HepG2 (cell line): ENCODE data around the gene CAMKMT. TPM values are rescaled to one million over a fixed set of nuclear protein-coding genes. Genes with fewer than 3 reads are reported as not detected.
A peak's percentile ranks its signal among the peaks of the same experiment; 100 is the strongest.

ENCODE experiments used
- ARNT ChIP-seq: fragments of 450-650 bp; IDR thresholded peaks from 2 replicates; pipeline ENCODE4 v1.6.1; 2017
- EZH2 ChIP-seq: conservative IDR thresholded peaks from 2 replicates; pipeline ENCODE4 v1.6.1; 2012; ENCODE audit warnings: mild to moderate bottlenecking, low read depth, low read length, moderate library complexity
- FOXO4 ChIP-seq: sonication (generic); formaldehyde crosslinking; conservative IDR thresholded peaks from 2 replicates; pipeline ENCODE4 v1.8.1; 2023; ENCODE audit warnings: missing genetic modification reagents
- HDAC2 ChIP-seq: sonication (generic); formaldehyde crosslinking; IDR thresholded peaks from 2 replicates; pipeline ENCODE4 v1.4.0; 2020; ENCODE audit warnings: missing genetic modification reagents
- HOXA9 ChIP-seq: sonication (generic); formaldehyde crosslinking; IDR thresholded peaks from 2 replicates; pipeline ENCODE4 v1.8.1; 2022; ENCODE audit warnings: missing genetic modification reagents, mild to moderate bottlenecking, moderate library complexity, borderline replicate concordance
- KDM2A ChIP-seq: sonication (generic); formaldehyde crosslinking; IDR thresholded peaks from 2 replicates; pipeline ENCODE4 v1.4.0; 2020; ENCODE audit warnings: low read depth, missing genetic modification reagents, borderline replicate concordance
- MAF1 ChIP-seq: sonication (generic); formaldehyde crosslinking; IDR thresholded peaks from 2 replicates; pipeline ENCODE4 v1.5.0; 2020; ENCODE audit warnings: missing genetic modification reagents, borderline replicate concordance
- MYPOP ChIP-seq: sonication (generic); formaldehyde crosslinking; IDR thresholded peaks from 2 replicates; pipeline ENCODE4 v1.8.1; 2023; ENCODE audit warnings: mild to moderate bottlenecking, moderate library complexity, missing genetic modification reagents
- NR0B2 ChIP-seq: sonication (generic); formaldehyde crosslinking; IDR thresholded peaks from 2 replicates; pipeline ENCODE4 v1.4.0; 2020; ENCODE audit warnings: mild to moderate bottlenecking, missing genetic modification reagents
- NR2C2 ChIP-seq: sonication (generic); formaldehyde crosslinking; IDR thresholded peaks from 2 replicates; pipeline ENCODE4 v1.4.0; 2020; ENCODE audit warnings: missing genetic modification reagents, mild to moderate bottlenecking, moderate library complexity, borderline replicate concordance
- PHF8 ChIP-seq: sonication (generic); formaldehyde crosslinking; IDR thresholded peaks from 2 replicates; pipeline ENCODE4 v1.5.0; 2020; ENCODE audit warnings: missing genetic modification reagents
- RFXANK ChIP-seq: IDR thresholded peaks from 2 replicates; pipeline ENCODE4 v1.6.1; 2016
- SKI ChIP-seq: fragments of 450-650 bp; IDR thresholded peaks from one replicate; pipeline ENCODE4 v1.6.1; 2018; ENCODE audit warnings: mild to moderate bottlenecking; ENCODE audit not compliant: partially characterized antibody
- SOX6 ChIP-seq, 2 experiments: fragments of 450-650 bp in 1 of 2; sonication (generic) in 1 of 2; formaldehyde crosslinking in 1 of 2; IDR thresholded peaks; 2 replicates each; pipeline versions ENCODE4 v1.4.0 to v1.6.1; 2017 to 2020; ENCODE audit warnings: antibody characterized with exemption in 1 of 2, mild to moderate bottlenecking in 1 of 2, missing genetic modification reagents in 1 of 2
- TERF1 ChIP-seq: sonication (generic); formaldehyde crosslinking; IDR thresholded peaks from 2 replicates; pipeline ENCODE4 v1.8.0; 2022; ENCODE audit warnings: mild to moderate bottlenecking, missing genetic modification reagents, moderate library complexity
- ZNF484 ChIP-seq: sonication (generic); formaldehyde crosslinking; IDR thresholded peaks from 2 replicates; pipeline ENCODE4 v1.5.1; 2020; ENCODE audit warnings: mild to moderate bottlenecking, low read depth, missing genetic modification reagents, borderline replicate concordance
- ZNF576 ChIP-seq: sonication (generic); formaldehyde crosslinking; IDR thresholded peaks from 2 replicates; pipeline ENCODE4 v1.4.0; 2020; ENCODE audit warnings: mild to moderate bottlenecking, missing genetic modification reagents
- ZNF652 ChIP-seq: IDR thresholded peaks from 2 replicates; pipeline ENCODE4 v1.6.1; 2016; ENCODE audit warnings: low read depth, borderline replicate concordance
- ZNF704 ChIP-seq: sonication (generic); formaldehyde crosslinking; IDR thresholded peaks from 2 replicates; pipeline ENCODE4 v1.8.1; 2023; ENCODE audit warnings: mild to moderate bottlenecking, inconsistent platforms, moderate library complexity, missing genetic modification reagents, borderline replicate concordance
- ZNF749 ChIP-seq: sonication (generic); formaldehyde crosslinking; IDR thresholded peaks from 2 replicates; pipeline ENCODE4 v1.8.0; 2022; ENCODE audit warnings: mild to moderate bottlenecking, missing genetic modification reagents, moderate library complexity, borderline replicate concordance
- ZNF766 ChIP-seq: sonication (generic); formaldehyde crosslinking; IDR thresholded peaks from 2 replicates; pipeline ENCODE4 v1.5.0; 2020; ENCODE audit warnings: missing genetic modification reagents, borderline replicate concordance
- ZNF782 ChIP-seq: sonication (generic); formaldehyde crosslinking; IDR thresholded peaks from 2 replicates; pipeline ENCODE4 v1.4.0; 2020; ENCODE audit warnings: missing genetic modification reagents, mild to moderate bottlenecking, borderline replicate concordance
- polyA plus RNA-seq, 8 experiments: library from polyadenylated mRNA; depleted of rRNA in 3 of 8; stranded (reverse) in 7 of 8; unstranded in 1 of 8; fragments of >200 nt; fragmentation: Illumina TruSeq in 4 of 8; extraction: Trizol in 4 of 8; gene quantifications; 2 replicates each; pipeline versions ENCODE4 v1.2.1 to v1.2.3, GENCODE V29; 2011 to 2016; ENCODE audit warnings: low read depth in 4 of 8, missing spikeins in 1 of 8, mixed read lengths in 1 of 8; ENCODE audit not compliant: insufficient read depth in 1 of 8
- total RNA-seq, 5 experiments: library from RNA; depleted of rRNA; stranded (reverse); fragments of >200 nt; fragmentation: Illumina TruSeq; extraction: Trizol; gene quantifications; 2 replicates each; pipeline ENCODE4 v1.2.3, GENCODE V29; 2016; ENCODE audit warnings: low read depth in 1 of 5

CAMKMT gene
- total and polyA plus RNA-seq, 2 of the 13 experiments (the other 11 are each of a cell fraction or from before 2014, with no cell fraction given), result 6.9 to 20.8 TPM

- TF ChIP-seq FOXO4 (CRISPR knock-in tag), result no peak
- TF ChIP-seq KDM2A, result peak; percentile 92
- TF ChIP-seq NR2C2 (CRISPR knock-in tag), result peak; percentile 93
- TF ChIP-seq ZNF484 (CRISPR knock-in tag), result no peak
- no peak for TF ChIP-seq SOX6 (IDR thresholded peaks at IDR 0.05)
- TF ChIP-seq SOX6 (CRISPR knock-in tag; IDR thresholded peaks at IDR 0.05), result peak; percentile 76
- no peak for TF ChIP-seq ZNF576 (CRISPR knock-in tag)
- TF ChIP-seq NR0B2, result peak; percentile 62; the same call in 1 of the 2 replicates
- TF ChIP-seq ZNF782, result no peak
- peak; percentile 84 for TF ChIP-seq PHF8
- TF ChIP-seq ZNF652 (CRISPR knock-in tag), result no peak
- 0 out of 2 replicates have a peak, but pooled peaks have one; percentile 31 for TF ChIP-seq HDAC2
- TF ChIP-seq TERF1 (CRISPR knock-in tag), result no peak
- peak; percentile 43; the same call in 1 of the 2 replicates for TF ChIP-seq ZNF766 (CRISPR knock-in tag)
- peak; percentile 51; the same call in 1 of the 2 replicates for TF ChIP-seq HOXA9 (CRISPR knock-in tag)
- peak; percentile 76 for TF ChIP-seq ZNF749 (CRISPR knock-in tag)
- peak; percentile 76; the same call in 1 of the 2 replicates for TF ChIP-seq ZNF704 (CRISPR knock-in tag)
- no peak for TF ChIP-seq RFXANK
- TF ChIP-seq ARNT, result no peak
- no peak for TF ChIP-seq MYPOP (CRISPR knock-in tag)
- TF ChIP-seq SKI, result peak; percentile 38
- no peak for TF ChIP-seq EZH2
- TF ChIP-seq MAF1, result 0 out of 2 replicates have a peak, but pooled peaks have one; percentile 60
These were observed at the start of gene CAMKMT, which contains the start of gene PREPL (continued) for GRCh38 chr2:44361330-44362206.
